HEK293 (cell line): ENCODE results near the gene CADPS2.

Experiments
- CTCF ChIA-PET: fragments of 350-600 bp; formaldehyde crosslinking; extraction: SDS; loops from one replicate; lab custom pipeline; 2021; ENCODE audit warnings: antibody characterized with exemption; lab: Yijun Ruan, JAX
- POLR2A ChIA-PET: fragments of 300-600 bp; formaldehyde crosslinking; extraction: SDS; loops from one replicate; lab custom pipeline; 2020; ENCODE audit warnings: antibody characterized with exemption, inconsistent platforms; lab: Yijun Ruan, JAX
- H3K27ac ChIP-seq: fragments of 200-500 bp; sonication (Bioruptor generic); 2 replicates; pipeline ENCODE4 v1.5.1; 2014; ENCODE audit warnings: low read depth, low read length, control low read depth, inconsistent platforms; ENCODE audit errors: extremely low read depth
- H3K36me3 ChIP-seq, 2 experiments: fragments of 200-500 bp in 1 of 2; sonication (Bioruptor generic) in 1 of 2; 1 replicate in 1 of 2; 2 replicates in 1 of 2; pipeline ENCODE4 v1.5.1; 2014 to 2017; ENCODE audit warnings: inconsistent platforms in 2 of 2, low read length in 2 of 2; ENCODE audit not compliant: control insufficient read depth in 2 of 2, insufficient read depth in 1 of 2
- H3K4me1 ChIP-seq: fragments of 200-500 bp; sonication (Bioruptor generic); 2 replicates; pipeline ENCODE4 v1.5.1; 2014; ENCODE audit warnings: mild to moderate bottlenecking, low read length, inconsistent platforms; ENCODE audit not compliant: control insufficient read depth, insufficient read depth
- H3K4me3 ChIP-seq: 2 replicates; pipeline ENCODE4 v1.5.1; 2011; ENCODE audit warnings: low read depth, mild to moderate bottlenecking, control low read depth, low read length, moderate library complexity
- H3K9me3 ChIP-seq: fragments of 200-500 bp; sonication (Bioruptor generic); 2 replicates; pipeline ENCODE4 v1.5.1; 2014; ENCODE audit warnings: low read depth, low read length, inconsistent platforms; ENCODE audit not compliant: control insufficient read depth, insufficient read depth
- HOXD13 ChIP-seq: sonication (generic); formaldehyde crosslinking; IDR thresholded peaks from 2 replicates; pipeline ENCODE4 v1.8.0; 2022; ENCODE audit warnings: missing genetic modification reagents, borderline replicate concordance
- KLF7 ChIP-seq: fragments of 450-650 bp; formaldehyde crosslinking; IDR thresholded peaks from 2 replicates; pipeline ENCODE4 v1.5.1; 2016; ENCODE audit warnings: missing biosample characterization, missing genetic modification characterization, borderline replicate concordance
- SALL2 ChIP-seq: fragments of 450-650 bp; formaldehyde crosslinking; IDR thresholded peaks from 2 replicates; pipeline ENCODE4 v1.5.0; 2017; ENCODE audit warnings: missing biosample characterization, mild to moderate bottlenecking, missing genetic modification characterization, borderline replicate concordance
- YY2 ChIP-seq: fragments of 450-650 bp; formaldehyde crosslinking; IDR thresholded peaks from 2 replicates; pipeline ENCODE4 v1.5.1; 2016; ENCODE audit warnings: missing biosample characterization, missing genetic modification characterization
- ZIC2 ChIP-seq: fragments of 450-650 bp; formaldehyde crosslinking; IDR thresholded peaks from 2 replicates; pipeline ENCODE4 v1.5.1; 2016; ENCODE audit warnings: missing biosample characterization, missing genetic modification characterization
- ZNF121 ChIP-seq: fragments of 450-650 bp; formaldehyde crosslinking; IDR thresholded peaks from 2 replicates; pipeline ENCODE4 v1.5.1; 2016; ENCODE audit warnings: missing biosample characterization, missing genetic modification characterization
- ZNF133 ChIP-seq: fragments of 450-650 bp; formaldehyde crosslinking; IDR thresholded peaks from 2 replicates; pipeline ENCODE4 v1.5.1; 2016; ENCODE audit warnings: missing biosample characterization, missing genetic modification characterization
- ZNF155 ChIP-seq: fragments of 450-650 bp; formaldehyde crosslinking; IDR thresholded peaks from 2 replicates; pipeline ENCODE4 v1.5.1; 2016; ENCODE audit warnings: missing biosample characterization, missing genetic modification characterization
- ZNF169 ChIP-seq: fragments of 450-650 bp; formaldehyde crosslinking; IDR thresholded peaks from 2 replicates; pipeline ENCODE4 v1.5.1; 2016; ENCODE audit warnings: missing biosample characterization, missing genetic modification characterization
- ZNF324 ChIP-seq: fragments of 450-650 bp; formaldehyde crosslinking; IDR thresholded peaks from 2 replicates; pipeline ENCODE4 v1.5.1; 2016; ENCODE audit warnings: missing biosample characterization, missing genetic modification characterization
- ZNF394 ChIP-seq: fragments of 450-650 bp; formaldehyde crosslinking; IDR thresholded peaks from 2 replicates; pipeline ENCODE4 v1.5.1; 2016; ENCODE audit warnings: missing biosample characterization, missing genetic modification characterization, mild to moderate bottlenecking, moderate library complexity, borderline replicate concordance
- ZNF433 ChIP-seq: fragments of 450-650 bp; formaldehyde crosslinking; IDR thresholded peaks from 2 replicates; pipeline ENCODE4 v1.5.1; 2016; ENCODE audit warnings: missing biosample characterization, missing genetic modification characterization, low read depth
- ZNF514 ChIP-seq: fragments of 450-650 bp; formaldehyde crosslinking; IDR thresholded peaks from 2 replicates; pipeline ENCODE4 v1.5.1; 2016; ENCODE audit warnings: missing biosample characterization, missing genetic modification characterization
- ZNF623 ChIP-seq: fragments of 450-650 bp; formaldehyde crosslinking; IDR thresholded peaks from 2 replicates; pipeline ENCODE4 v1.5.1; 2016; ENCODE audit warnings: missing biosample characterization, missing genetic modification characterization
- ZNF747 ChIP-seq: fragments of 450-650 bp; formaldehyde crosslinking; IDR thresholded peaks from 2 replicates; pipeline ENCODE4 v1.5.1; 2016; ENCODE audit warnings: missing biosample characterization, missing genetic modification characterization
- ZNF830 ChIP-seq: fragments of 450-650 bp; IDR thresholded peaks from 2 replicates; pipeline ENCODE4 v1.5.0; 2018; ENCODE audit warnings: missing biosample characterization, missing genetic modification characterization, low read depth, mild to moderate bottlenecking, moderate library complexity
- TF ChIP-seq, protein P1 (sequence below): fragments of 450-650 bp; formaldehyde crosslinking; IDR thresholded peaks from 2 replicates; pipeline ENCODE4 v1.5.1; 2016; ENCODE audit warnings: missing biosample characterization, missing genetic modification characterization
- TF ChIP-seq, protein P2 (sequence below): fragments of 450-650 bp; formaldehyde crosslinking; IDR thresholded peaks from 2 replicates; pipeline ENCODE4 v1.5.1; 2016; ENCODE audit warnings: missing biosample characterization, missing genetic modification characterization, borderline replicate concordance
- TF ChIP-seq, protein P3 (sequence below): fragments of 450-650 bp; formaldehyde crosslinking; IDR thresholded peaks from 2 replicates; pipeline ENCODE4 v1.5.1; 2016; ENCODE audit warnings: missing biosample characterization, missing genetic modification characterization
- TF ChIP-seq, protein P4 (sequence below): fragments of 450-650 bp; formaldehyde crosslinking; IDR thresholded peaks from 2 replicates; pipeline ENCODE4 v1.5.1; 2017; ENCODE audit warnings: missing biosample characterization, missing genetic modification characterization

CADPS2 gene

DNA sequence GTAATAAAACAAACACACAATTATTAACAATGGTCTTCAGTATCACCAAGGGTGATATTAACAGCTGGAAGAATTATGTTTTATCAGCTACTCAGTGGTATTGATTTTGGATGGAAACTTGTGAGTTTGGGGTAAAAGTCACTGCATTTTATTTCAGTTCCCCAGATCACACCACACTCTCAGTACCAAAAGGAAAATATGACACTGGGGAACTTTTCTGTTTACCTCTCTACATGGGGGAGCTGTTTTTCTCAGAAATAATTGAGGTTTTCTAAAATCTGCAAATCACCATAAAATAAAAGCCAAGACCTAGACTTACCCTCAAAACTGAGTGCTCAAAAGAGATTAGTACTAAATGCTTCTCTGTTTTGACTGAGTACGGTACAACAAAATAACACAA lies 483.1 kb downstream of the CADPS2 start:
- no peak overlapping the region for H3K4me3 ChIP-seq
- TF ChIP-seq SALL2 (no peak), ZNF514 (tag by site-specific recombination) (no peak), ZNF169 (no peak), ZNF324 (tag by site-specific recombination) (no peak), YY2 (tag by site-specific recombination) (no peak), ZNF747 (tag by site-specific recombination) (no peak), ZNF121 (tag by site-specific recombination) (no peak), ZNF830 (tag by site-specific recombination) (no peak)
- TF ChIP-seq, protein P1, sequence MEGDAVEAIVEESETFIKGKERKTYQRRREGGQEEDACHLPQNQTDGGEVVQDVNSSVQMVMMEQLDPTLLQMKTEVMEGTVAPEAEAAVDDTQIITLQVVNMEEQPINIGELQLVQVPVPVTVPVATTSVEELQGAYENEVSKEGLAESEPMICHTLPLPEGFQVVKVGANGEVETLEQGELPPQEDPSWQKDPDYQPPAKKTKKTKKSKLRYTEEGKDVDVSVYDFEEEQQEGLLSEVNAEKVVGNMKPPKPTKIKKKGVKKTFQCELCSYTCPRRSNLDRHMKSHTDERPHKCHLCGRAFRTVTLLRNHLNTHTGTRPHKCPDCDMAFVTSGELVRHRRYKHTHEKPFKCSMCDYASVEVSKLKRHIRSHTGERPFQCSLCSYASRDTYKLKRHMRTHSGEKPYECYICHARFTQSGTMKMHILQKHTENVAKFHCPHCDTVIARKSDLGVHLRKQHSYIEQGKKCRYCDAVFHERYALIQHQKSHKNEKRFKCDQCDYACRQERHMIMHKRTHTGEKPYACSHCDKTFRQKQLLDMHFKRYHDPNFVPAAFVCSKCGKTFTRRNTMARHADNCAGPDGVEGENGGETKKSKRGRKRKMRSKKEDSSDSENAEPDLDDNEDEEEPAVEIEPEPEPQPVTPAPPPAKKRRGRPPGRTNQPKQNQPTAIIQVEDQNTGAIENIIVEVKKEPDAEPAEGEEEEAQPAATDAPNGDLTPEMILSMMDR (tag by site-specific recombination): no peak
- TF ChIP-seq, protein P2, sequence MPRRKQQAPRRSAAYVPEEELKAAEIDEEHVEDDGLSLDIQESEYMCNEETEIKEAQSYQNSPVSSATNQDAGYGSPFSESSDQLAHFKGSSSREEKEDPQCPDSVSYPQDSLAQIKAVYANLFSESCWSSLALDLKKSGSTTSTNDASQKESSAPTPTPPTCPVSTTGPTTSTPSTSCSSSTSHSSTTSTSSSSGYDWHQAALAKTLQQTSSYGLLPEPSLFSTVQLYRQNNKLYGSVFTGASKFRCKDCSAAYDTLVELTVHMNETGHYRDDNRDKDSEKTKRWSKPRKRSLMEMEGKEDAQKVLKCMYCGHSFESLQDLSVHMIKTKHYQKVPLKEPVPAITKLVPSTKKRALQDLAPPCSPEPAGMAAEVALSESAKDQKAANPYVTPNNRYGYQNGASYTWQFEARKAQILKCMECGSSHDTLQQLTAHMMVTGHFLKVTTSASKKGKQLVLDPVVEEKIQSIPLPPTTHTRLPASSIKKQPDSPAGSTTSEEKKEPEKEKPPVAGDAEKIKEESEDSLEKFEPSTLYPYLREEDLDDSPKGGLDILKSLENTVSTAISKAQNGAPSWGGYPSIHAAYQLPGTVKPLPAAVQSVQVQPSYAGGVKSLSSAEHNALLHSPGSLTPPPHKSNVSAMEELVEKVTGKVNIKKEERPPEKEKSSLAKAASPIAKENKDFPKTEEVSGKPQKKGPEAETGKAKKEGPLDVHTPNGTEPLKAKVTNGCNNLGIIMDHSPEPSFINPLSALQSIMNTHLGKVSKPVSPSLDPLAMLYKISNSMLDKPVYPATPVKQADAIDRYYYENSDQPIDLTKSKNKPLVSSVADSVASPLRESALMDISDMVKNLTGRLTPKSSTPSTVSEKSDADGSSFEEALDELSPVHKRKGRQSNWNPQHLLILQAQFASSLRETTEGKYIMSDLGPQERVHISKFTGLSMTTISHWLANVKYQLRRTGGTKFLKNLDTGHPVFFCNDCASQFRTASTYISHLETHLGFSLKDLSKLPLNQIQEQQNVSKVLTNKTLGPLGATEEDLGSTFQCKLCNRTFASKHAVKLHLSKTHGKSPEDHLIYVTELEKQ (tag by site-specific recombination): no peak
- TF ChIP-seq, protein P3, sequence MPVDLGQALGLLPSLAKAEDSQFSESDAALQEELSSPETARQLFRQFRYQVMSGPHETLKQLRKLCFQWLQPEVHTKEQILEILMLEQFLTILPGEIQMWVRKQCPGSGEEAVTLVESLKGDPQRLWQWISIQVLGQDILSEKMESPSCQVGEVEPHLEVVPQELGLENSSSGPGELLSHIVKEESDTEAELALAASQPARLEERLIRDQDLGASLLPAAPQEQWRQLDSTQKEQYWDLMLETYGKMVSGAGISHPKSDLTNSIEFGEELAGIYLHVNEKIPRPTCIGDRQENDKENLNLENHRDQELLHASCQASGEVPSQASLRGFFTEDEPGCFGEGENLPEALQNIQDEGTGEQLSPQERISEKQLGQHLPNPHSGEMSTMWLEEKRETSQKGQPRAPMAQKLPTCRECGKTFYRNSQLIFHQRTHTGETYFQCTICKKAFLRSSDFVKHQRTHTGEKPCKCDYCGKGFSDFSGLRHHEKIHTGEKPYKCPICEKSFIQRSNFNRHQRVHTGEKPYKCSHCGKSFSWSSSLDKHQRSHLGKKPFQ (tag by site-specific recombination): no peak
- TF ChIP-seq, all 188 proteins: peak for 0
- Histone ChIP-seq H3K27ac (no peak overlapping the region), H3K9me3 (no peaks in the 10 kb centered on the region), H3K36me3 (no peaks in the 10 kb centered on the region; a peak in 1 of 3 replicates), H3K4me1 (0 out of 2 replicates have a peak, but pooled peaks cover 5% of the 10 kb centered on the region)
- ChIA-PET CTCF (no interaction called here), POLR2A (no interaction called here)

DNA sequence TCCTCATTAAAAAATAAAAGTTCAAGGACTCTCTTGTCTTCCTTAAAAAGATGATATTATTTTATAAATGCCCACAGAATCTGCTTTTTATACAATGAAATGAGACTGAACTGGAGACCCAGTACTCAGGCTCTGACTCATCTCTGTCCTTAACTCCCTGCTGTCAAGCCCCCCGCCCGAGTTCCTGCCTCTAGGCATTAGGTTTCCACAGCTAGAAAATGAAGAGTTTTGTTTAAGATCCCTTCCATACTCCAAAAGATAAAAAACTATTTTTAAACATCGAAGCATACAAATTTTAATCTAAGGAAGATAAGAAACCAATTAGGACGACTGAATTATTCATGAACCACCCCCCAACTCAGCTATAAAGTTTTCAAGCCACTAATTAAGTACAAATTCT lies 484.0 kb downstream of the CADPS2 start:
- H3K4me3 ChIP-seq: no peak overlapping the region
- no peak for TF ChIP-seq YY2 (tag by site-specific recombination)
- no peak for TF ChIP-seq KLF7 (tag by site-specific recombination)
- TF ChIP-seq ZNF133: no peak
- no peak for TF ChIP-seq ZNF433
- no peak for TF ChIP-seq ZNF155 (tag by site-specific recombination)
- 0 out of 2 replicates have a peak, but pooled peaks have one; percentile 20 for TF ChIP-seq ZIC2
- no peak for TF ChIP-seq HOXD13 (CRISPR knock-in tag)
- no peak for TF ChIP-seq ZNF623 (tag by site-specific recombination)
- no peak for TF ChIP-seq ZNF394 (tag by site-specific recombination)
- TF ChIP-seq, protein P4, sequence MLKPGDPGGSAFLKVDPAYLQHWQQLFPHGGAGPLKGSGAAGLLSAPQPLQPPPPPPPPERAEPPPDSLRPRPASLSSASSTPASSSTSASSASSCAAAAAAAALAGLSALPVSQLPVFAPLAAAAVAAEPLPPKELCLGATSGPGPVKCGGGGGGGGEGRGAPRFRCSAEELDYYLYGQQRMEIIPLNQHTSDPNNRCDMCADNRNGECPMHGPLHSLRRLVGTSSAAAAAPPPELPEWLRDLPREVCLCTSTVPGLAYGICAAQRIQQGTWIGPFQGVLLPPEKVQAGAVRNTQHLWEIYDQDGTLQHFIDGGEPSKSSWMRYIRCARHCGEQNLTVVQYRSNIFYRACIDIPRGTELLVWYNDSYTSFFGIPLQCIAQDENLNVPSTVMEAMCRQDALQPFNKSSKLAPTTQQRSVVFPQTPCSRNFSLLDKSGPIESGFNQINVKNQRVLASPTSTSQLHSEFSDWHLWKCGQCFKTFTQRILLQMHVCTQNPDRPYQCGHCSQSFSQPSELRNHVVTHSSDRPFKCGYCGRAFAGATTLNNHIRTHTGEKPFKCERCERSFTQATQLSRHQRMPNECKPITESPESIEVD (tag by site-specific recombination): 0 out of 2 replicates have a peak, but pooled peaks have one; percentile 22
- ChIA-PET POLR2A (no interaction called here), CTCF (no interaction called here)
- 0 out of 2 replicates have a peak, but pooled peaks cover 5% of the 10 kb centered on the region for H3K4me1 ChIP-seq
- no peaks in the 10 kb centered on the region for H3K9me3 ChIP-seq
- no peak overlapping the region for H3K27ac ChIP-seq
- H3K36me3 ChIP-seq: no peaks in the 10 kb centered on the region; a peak in 1 of 3 replicates
